Smooth muscle cell of the umbilical artery (primary cell): Measurements from ENCODE around the gene SCNN1A. TPM values are rescaled to one million over a fixed set of nuclear protein-coding genes. Genes with fewer than 3 reads are reported as not detected.

ENCODE experiments used
- total RNA-seq: library from RNA; depleted of rRNA; stranded (reverse); fragments of >200 nt; gene quantifications from 2 replicates; pipeline ENCODE4 v1.2.3, GENCODE V29; 2014

SCNN1A gene
- total RNA-seq, result 0.28 and 0.30 TPM in 2 replicates

GRCh38 chr12:6375269-6376078, at the start of gene SCNN1A:
SCNN1A (minus strand) TSS chr12:6375563; CDS start chr12:6374783, 780 bp downstream.

GRCh38 chr12:6383572-6384498, 8.5 kb upstream of the SCNN1A start, which contains the start of gene LTBR:
LTBR (plus strand) TSS chr12:6384162; CDS start chr12:6384359, 197 bp downstream.

GRCh38 chr12:6341417-6342139, 33.8 kb downstream of the SCNN1A start, which contains the start of gene TNFRSF1A:
TNFRSF1A (minus strand) TSS chr12:6342076; CDS start chr12:6341814, 262 bp downstream.

Other genes with a start within 250 kb of the SCNN1A start
- 79.9 and 159 TPM in 2 replicates for gene CD9, start 175.2 kb downstream of the SCNN1A start, total RNA-seq
- not detected in 2 replicates for gene PLEKHG6, start 64.9 kb downstream of the SCNN1A start, total RNA-seq
- 93.4 and 152 TPM in 2 replicates for gene TNFRSF1A, start 33.5 kb downstream of the SCNN1A start, total RNA-seq
- 52.1 and 63.8 TPM in 2 replicates for gene LTBR, start 8.6 kb upstream of the SCNN1A start, total RNA-seq
- not detected in 2 replicates for gene CD27, start 69.4 kb upstream of the SCNN1A start, total RNA-seq
- 10.3 and 15.7 TPM in 2 replicates for gene TAPBPL, start 76.5 kb upstream of the SCNN1A start, total RNA-seq
- gene VAMP1, start 95.1 kb upstream of the SCNN1A start, total RNA-seq, result 5.3 and 7.4 TPM in 2 replicates
- gene MRPL51, start 117.7 kb upstream of the SCNN1A start, total RNA-seq, result 91.5 and 97.4 TPM in 2 replicates
- 34.4 and 64.1 TPM in 2 replicates for gene NCAPD2, start 118.5 kb upstream of the SCNN1A start, total RNA-seq
- gene GAPDH, start 159.0 kb upstream of the SCNN1A start, total RNA-seq, result 7,061 and 9,871 TPM in 2 replicates
- 10.4 and 11.8 TPM in 2 replicates for gene IFFO1, start 180.5 kb upstream of the SCNN1A start, total RNA-seq
- gene NOP2, start 192.7 kb upstream of the SCNN1A start, total RNA-seq, result 20.8 and 32.5 TPM in 2 replicates
- 195 and 243 TPM in 2 replicates for gene CHD4, start 231.8 kb upstream of the SCNN1A start, total RNA-seq